ENCODE measurements around the gene SH3RF1.

Gene SH3RF1

DNA sequence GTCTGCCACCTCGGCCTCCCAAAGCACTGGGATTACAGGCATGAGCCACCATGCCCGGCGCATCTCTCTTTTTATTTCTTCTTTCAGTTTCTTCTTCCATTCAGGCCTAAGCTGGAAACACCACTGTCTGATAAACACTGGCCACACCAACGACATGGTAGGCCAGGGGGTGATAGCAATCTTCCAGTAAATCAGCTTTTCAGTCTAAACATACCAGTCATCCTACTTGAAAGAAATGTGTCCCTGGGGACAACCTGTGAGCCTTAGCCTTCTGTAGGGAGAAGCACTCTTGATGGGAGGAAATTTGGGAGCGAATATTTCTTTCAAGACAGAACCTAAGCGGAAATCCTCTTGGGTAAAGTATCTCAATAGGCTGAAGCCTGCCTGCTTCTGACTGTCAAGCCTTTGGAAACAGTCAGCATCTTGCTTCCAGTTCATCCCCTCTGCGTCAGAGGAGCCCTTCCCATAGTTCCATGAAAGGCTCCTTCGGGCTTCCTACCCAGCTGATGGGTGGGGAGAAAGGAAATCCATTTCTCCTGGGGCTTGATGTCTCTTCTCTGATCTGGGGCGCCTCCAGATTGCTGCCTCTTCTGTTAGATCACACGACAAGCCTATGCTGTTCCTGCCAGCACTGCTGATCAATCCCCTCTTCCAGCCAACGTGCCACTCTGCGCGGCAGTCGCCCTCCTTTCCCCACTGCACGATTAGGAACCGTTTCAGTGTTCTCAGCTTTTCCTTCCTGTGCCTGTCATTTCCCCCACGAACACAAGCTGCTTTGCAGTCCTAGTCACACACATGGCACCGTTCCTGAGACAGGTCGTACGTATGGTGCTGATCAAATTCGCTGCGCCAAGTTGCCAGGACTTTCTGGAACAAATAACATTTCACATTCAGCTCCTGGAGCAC lies 211.2 kb downstream of the SH3RF1 start:
- DNase-seq = no peak

DNA sequence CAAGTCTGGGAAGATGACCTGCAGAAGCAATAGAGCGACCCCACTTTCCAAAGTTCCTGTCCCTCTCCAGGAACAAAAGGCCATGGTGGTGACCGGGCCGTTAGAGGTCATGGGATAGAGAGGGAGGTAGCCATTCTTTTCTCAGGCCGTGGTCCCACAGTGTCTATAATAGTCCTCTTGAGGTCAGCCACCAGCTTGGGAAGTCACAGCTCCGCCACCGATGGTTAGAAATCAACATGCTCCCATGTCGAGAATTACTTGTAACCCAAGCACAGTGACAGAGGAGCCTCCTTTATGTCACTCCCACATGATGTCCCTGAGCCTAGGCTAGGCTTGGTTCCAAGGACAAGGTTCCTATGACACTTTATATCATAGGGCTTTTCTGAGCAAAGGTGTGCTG lies 212.4 kb downstream of the SH3RF1 start:
- DNase-seq = no peak

DNA sequence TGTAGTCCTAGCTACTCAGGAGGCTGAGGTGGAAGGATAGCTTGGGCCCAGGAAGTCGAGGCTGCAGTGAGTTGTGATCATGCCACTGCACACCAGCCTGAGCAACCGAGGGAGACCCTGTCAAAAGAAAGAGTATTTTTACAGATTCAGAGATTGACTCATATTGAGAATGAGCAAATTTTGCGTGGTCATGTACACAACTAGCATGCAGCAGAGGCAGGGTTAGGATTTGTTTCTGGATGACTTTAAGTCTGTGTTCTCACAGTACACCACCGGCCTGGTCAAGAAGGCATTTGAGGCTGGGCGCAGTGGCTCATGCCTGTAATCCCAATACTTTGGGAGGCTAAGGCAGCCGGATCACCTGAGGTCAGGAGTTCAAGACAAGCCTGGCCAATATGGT lies 215.9 kb downstream of the SH3RF1 start:
- DNase-seq = no peak

DNA sequence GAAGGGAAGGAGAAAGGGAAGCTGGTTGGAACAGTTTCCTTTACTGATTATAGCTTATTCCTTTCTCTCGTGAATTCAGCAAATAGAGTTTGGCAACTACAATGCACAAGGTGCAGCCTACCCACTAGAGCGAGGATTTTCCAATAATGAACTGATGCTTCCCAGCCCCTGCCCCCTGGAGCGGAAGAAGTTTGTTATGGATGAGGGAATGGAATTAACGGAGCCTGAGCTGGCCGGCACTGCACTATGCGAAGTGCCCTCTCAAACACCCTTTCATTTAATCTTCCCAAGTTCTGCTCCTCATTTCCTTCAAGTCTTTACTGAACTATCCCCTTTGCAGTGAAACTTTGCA lies 218.2 kb downstream of the SH3RF1 start:
- DNase-seq = no peak

DNA sequence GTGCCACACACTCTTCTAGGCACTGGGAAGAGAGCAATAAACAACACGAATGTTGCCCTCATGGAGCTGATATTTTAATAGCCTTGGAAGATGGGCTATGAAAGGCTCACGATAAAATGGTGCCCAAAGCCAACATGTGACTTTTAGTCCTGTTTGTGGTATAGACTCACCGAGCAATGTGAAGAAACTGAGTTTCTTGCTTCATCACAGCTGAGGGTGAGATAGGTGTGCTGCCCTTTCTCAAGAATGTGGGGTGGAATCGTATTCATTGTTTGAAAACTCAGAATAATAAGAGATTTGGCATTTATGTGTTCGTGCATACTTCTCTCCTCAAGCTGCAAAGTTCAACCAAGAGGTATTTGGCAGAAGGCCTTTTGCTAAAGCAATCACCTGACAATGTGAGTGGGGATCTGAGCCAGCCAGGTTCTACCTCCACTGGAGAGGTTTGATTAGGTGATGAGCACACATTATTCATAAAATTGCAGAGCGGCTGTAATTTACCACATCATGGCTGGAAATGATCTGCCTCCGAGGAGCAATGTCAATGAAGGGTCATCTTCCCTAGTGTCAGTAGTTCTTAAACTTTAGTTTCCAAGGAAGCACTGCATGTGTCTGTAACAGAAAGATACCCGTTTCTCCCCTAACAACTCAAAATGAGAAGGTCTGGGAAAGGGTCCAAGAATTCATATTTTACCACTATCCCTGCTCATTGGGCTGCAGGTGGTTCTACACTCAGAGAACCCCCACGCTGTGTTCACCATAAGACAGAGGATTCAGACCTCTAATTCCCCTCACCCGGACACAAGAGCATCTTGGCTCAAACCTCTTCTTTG lies 218.8 kb downstream of the SH3RF1 start:
- no peak for DNase-seq

DNA sequence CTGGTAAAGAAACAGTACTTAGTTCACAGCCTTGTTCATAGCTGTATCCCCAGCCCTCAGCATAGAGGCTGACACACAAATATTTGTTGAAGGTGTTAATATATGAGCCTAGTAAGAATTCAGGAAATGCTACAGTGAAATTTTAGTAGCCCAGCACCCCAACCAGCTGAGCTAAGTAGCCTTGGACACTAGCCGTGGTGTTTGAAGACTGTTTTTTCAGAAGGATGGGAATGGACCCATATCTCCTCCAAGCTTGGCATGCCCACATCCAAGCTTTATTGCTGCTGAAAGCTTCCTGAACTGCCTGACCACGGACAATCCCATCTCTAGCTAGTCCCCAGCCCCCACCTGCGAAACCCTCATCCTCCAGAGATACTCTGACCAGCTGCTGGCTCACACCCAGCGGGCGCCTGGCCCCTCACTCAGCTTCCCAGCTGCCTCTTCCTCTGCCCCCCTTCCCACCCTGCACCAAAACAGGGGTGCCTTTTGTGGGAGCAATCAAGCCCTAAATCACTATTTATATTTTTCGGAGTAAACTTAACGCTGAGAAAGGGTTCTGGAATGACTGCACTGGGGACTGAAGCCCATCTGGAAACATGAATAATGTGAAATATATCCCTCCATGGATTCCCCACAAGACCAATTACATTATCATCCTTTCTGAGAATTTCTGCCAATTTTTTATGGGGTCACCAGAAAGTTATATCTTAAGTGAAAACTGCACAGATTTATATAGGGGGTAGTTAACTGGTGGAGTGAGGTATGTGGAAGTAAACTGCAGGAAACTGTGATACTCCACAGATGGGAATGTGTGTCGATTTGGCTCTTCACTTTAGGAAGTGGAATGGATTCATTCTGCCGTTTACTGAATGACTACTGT lies 219.6 kb downstream of the SH3RF1 start:
- DNase-seq = no peak

DNA sequence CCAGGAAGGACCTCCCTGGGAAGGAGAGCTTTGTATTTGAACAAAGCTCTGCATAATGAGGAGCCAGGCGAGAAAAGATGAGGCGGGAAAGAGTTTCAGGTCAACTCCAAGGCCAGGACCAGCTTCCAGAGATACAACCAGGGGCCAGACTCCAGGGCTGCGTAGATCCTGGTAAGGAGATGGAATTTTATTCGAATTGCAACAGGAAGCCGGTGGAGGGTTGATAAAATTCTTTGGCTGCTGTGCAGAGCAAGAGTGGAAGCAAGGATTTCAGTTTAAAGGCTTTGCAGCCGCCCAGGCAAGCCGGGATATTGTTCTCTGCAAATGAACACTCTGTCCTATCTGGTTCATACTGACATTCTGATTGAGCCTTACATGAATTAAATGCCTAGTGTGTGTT lies 220.5 kb downstream of the SH3RF1 start:
- no peak for DNase-seq

DNA sequence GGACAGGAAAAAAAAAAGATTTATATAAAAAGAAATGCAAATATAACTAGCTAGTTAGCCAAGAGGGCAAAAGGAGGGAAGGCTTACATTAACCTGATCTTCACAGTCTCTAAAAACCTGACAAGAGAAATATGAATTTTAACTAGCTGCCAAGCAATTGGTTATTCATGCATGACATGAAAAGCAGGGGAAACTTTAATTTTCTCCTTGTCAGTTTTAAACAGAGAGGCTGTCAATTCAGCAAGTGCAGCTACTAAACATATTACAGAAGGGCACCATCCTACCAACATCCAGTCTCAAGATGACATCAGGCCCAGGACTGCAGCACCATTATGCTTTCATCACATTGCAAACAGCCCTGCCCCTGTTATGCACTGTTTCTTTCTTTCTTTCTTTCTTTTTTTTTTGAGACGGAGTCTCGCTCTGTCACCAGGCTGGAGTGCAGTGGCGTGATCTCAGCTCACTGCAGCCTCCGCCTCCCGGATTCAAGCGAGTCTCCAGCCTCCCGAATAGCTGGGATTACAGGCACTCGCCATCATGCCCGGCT lies 221.8 kb downstream of the SH3RF1 start:
- no peak for DNase-seq

DNA sequence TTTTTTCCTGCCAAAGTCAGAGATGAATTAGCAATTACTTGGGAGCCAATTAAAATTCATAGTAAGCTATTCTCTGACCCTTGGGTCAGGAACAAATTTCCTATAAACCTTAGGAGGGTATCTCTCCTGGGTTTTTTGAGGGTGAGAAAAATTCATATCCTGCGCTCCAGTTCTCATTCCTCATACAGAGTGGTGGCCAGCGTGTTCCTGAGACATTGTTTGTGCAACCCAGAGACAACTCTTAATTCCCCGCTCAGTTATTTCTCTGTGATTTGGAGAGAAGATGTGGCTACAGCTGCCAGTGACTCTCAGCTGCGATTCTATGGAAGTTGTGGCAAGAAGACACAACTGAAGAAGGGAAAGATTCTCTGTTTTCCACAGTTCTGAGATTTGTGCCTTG lies 222.8 kb downstream of the SH3RF1 start:
- DNase-seq = no peak

DNA sequence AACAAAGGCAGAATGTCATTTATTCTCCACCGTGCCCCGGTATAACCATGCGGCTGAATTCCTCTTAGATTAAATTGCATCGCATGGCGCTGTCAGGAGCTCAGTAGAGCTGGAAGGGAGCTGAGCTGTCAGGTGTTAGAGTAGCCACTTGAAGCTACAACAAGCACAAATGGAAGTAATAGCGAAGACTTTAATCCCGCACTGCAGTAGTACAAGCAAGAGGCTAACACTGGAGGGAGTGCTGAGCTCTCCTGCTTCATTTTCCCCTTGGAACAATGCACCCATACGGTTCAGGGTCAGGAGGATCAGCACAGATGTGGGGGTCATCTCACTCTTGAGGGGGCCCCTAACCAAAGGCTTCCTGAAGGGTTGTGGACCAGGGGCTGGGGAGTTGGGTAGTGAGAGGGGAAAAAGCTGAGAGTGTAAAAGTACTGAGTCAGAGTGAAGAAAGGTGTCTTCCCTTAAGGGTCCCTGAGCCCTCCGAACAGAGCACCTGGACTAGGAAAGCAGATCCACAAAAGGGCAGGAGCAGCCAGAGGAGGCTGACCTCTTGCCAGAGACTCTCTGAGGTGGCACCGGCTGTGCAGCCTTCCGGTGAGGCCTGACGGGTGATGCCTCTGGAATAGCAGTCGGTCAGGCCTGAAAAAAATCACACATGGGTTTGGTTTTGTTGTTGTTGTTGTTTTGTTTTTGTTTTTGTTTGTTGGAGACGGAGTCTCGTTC lies 224.7 kb downstream of the SH3RF1 start:
- DNase-seq = no peak

DNA sequence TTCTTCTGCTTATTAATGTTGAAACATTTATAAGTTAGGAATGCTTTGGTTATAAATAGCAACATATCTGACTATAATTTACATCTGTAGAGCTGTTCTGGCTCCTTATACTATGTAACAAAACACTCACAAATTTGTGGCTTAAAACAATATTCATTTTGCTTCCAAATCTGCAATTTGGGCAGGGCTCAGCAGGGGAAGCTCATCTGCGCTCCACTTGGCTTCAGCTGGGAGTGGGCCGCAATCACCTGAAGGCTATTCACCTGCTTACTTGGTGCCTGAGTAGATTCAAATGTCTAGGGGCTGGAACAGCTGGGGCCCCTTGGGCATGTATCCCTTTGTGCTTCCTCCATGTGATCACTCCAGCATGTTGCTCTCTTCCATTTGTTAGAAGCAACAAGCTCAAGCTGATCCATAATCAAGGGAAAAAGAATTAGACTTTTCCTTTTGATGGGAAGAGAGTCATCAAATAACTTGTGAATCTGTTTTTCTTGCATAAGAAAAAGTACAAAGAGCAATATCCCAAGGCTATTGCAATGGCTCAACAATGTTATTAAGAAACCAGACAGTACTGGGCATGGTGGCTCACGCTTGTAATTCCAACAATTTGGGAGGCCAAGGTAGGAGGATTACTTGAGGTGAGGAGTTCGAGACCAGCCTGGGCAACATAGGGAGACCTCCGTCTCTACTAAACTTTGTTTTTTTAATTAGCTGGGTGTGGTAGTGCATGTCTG lies 225.9 kb downstream of the SH3RF1 start:
- no peak for DNase-seq

Data from DMS153 (cell line).